D721Med (cell line): ENCODE measurements around the gene ITGA1.

Source experiments
- DNase-seq: peaks from one replicate; pipeline ENCODE4 v3.0.0; 2011; ENCODE audit warnings: low spot score; ENCODE audit not compliant: insufficient read length
- FAIRE-seq: peaks from 2 replicates; lab custom pipeline; 2011; peaks lifted over from hg19 to GRCh38; lab: Jason Lieb, UNC
- TF ChIP-seq, protein P1 (sequence below): IDR thresholded peaks from 2 replicates; pipeline ENCODE4 v1.5.1; 2012; ENCODE audit warnings: mild to moderate bottlenecking, control low read depth; ENCODE audit not compliant: insufficient read depth; ENCODE audit errors: missing control alignments

Gene ITGA1

DNA sequence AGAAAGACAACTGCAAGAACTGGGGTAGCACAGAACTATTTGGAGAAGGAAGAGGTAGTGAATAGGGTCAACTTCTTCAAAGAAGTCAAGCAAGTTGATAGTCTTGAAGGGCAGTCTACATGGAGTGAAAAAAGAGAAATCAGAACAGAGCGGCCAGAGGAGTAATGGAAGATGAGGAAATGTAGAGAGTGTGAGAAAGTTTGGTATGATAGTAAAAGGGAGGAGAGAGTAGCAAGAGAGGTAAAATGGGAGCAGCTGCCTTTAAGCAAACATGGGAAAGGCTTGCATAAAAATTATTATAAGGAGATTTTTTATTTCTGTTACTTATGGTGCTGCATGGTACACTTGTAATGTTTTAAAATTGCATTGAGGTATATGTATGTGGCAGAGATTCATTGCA lies 208.2 kb downstream of the ITGA1 start:
- DNase-seq (no peak), FAIRE-seq (no peak)
- TF ChIP-seq, protein P1, sequence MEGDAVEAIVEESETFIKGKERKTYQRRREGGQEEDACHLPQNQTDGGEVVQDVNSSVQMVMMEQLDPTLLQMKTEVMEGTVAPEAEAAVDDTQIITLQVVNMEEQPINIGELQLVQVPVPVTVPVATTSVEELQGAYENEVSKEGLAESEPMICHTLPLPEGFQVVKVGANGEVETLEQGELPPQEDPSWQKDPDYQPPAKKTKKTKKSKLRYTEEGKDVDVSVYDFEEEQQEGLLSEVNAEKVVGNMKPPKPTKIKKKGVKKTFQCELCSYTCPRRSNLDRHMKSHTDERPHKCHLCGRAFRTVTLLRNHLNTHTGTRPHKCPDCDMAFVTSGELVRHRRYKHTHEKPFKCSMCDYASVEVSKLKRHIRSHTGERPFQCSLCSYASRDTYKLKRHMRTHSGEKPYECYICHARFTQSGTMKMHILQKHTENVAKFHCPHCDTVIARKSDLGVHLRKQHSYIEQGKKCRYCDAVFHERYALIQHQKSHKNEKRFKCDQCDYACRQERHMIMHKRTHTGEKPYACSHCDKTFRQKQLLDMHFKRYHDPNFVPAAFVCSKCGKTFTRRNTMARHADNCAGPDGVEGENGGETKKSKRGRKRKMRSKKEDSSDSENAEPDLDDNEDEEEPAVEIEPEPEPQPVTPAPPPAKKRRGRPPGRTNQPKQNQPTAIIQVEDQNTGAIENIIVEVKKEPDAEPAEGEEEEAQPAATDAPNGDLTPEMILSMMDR = no peak

DNA sequence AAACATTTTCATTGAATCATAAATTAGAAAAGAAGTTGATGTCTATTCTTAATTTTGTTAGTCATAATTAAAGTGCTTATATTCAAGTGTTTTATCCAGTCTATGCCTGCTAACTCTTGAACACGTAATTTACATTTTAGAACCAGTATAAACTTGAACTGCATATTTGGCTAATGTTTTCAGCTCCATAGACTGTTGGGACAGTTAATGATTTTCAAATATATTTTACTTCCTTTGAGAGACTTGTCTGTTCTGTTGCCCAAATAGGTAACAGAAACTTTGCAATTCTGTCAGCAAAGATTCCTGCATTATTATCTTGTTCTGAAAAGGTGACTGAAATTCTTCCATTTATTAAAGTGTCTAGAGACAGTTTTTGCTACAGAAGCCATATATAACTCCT lies 209.3 kb downstream of the ITGA1 start:
- FAIRE-seq (no peak), DNase-seq (no peak)
- TF ChIP-seq, protein P1 = no peak

DNA sequence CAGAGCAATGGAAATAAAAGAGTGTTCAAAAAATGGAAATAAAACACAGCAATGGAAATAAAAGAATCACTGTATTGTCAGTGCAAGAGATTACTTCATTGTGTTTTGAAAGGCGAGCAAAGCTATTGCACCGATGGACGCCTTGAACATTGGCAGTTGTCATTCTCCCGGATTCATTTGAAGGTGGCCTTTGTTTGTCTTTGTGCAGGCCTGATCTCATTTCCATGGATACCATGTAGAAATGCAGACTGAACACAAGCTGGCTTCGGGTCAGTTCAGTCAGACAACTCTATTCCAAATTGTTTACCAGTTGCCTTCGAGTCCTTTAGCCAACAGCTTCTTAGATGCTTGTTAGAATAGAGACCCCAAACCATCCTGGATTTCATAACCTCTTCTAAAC lies 209.7 kb downstream of the ITGA1 start:
- TF ChIP-seq, protein P1 = no peak
- FAIRE-seq (no peak), DNase-seq (no peak)

DNA sequence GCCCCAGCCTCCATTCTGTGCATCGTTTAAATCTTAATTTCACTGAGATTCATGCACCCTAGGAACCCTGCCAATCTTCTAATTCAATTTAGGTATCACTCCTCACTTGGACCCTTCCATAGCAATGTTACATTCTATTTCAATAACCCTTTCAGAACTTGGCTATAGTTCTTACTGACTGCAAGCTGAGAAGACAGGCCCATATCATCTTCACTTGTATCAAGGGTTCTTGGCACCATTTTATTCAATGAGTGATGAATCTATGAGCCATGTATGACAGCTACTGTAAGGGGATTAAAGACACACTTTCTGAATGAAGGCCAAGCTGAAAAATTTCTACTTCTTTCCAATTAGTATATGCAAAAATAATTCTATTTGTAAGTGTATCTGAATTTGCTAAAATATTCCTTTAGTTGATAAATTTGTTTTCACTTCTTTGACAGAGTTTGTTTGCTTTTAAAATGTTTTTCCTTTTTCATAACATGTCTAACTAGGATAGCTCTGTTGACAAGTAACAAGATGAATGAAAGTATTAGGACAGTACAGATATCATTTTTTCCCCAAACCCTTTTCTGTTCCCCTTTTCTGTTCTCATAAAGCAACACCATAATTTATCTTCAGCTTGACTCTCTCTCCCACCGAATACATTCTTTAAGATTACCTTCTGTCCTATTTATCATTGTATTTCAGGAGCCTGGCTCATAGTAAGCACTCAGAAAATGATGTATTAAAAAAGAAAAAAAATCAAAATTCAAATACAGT lies 211.0 kb downstream of the ITGA1 start:
- FAIRE-seq (no peak), DNase-seq (no peak)
- TF ChIP-seq, protein P1 = no peak

DNA sequence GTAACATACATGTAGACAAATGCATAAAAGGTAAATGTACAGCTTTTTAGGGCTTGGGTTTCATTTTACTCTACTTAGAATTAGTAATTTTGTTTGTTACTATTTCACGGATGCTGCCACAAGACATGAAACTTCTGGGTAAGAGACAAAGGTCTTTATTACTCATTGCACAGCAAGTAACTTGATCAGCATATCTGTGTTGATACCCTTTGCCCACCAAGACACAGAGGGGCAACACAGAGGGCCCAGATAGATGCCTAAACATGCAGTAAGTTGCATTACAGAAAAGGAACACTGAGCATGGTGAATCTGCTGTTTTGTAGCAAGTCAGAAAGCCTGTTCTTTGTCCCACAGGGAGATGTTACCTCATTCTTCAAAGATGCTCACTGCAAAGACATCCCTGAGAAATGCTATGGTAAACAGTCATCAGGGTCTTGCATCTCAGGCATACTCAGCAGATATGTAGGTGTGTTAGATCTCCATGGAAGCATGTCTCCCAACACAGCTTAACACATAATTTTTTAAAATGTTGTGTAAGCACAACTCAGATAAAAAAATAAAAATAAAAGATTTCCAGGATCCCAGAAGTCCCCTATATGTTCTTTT lies 211.7 kb downstream of the ITGA1 start:
- TF ChIP-seq, protein P1 = no peak
- FAIRE-seq (no peak), DNase-seq (no peak)

DNA sequence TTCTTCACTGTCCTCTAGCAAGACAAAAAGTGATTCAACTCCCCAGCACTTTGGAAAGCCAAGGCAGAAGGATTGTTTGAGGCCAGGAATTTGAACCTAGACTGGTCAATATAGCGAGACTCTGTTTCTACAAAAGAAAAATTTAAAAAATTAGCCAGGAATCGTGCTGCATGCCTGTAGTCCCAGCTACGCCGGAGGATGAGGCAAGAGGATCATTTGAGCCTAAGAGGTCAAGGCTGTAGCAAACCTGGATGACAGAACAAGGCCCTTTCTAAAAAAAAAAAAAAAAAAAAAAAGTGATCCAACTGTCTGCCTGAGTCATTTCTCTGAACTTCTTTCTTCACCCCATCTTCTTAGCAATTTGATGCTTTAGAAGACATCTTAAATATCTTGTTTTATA lies 213.8 kb downstream of the ITGA1 start:
- FAIRE-seq (no peak), DNase-seq (no peak)
- TF ChIP-seq, protein P1 = no peak

DNA sequence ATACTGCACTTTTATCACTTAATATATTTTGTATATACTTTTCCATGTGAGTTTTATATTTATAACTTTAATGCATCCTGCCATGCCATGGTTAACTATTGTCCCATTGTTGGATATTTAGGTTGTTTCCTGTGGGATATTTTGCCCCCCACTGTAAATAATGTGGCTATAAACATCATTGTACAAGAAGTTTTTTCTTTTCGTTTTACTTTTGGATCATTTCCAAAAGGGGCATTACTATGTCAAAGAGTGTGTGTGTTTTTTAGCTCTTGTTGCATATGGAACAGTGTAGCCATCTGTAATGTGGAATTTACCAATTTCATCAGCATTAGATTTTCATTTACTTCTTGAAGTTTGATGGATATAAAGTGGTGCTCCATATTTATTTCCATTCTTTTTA lies 214.8 kb downstream of the ITGA1 start:
- DNase-seq (no peak), FAIRE-seq (no peak)
- TF ChIP-seq, protein P1 = no peak
